ENCODE results near the gene CACNA2D1. TPM values are rescaled to one million over a fixed set of nuclear protein-coding genes. Genes with fewer than 3 reads are reported as not detected.

CACNA2D1 gene
- total and polyA plus RNA-seq, 9 of the 15 experiments (the other 6 are each of a cell fraction or from before 2014, with no cell fraction given) = 0.49 TPM; not detected in 8

DNA sequence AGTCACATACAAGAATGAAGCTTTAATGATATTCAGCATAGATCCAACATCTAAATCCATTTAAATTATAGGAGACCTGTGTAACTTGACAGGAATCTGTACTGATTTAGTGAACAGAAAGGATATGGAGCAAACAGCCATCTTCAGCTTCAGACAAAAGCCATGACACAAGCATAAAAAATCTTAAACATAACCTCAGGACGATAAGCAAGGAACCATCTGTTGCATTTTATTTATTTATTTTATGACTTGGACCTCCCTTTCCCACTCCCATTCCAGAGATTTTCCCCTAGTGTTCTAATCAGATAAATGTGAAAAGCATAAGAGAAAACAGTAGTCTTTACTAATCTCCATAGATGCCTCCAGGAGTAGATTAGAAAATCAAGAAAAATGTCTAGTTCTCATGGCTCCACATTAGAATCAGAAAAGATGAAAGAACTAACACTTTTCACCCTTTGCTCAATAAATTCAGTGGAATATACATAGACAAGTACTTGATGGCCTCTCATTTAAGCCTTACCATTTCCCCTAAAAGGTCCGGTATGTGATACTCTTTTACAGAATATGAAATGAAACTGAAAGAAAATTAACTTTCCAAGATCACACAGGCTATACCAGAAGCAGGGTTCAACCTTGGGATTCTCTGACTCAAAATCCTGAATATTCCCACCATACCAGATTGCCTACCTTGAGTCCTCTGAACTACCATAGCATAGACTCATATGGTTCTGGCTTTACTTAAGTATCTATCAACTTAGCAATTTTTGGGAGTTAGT, 15.2 kb downstream of the CACNA2D1 start:
- H3K4me3 ChIP-seq = no peak overlapping the region
- H3K4me2 ChIP-seq (ENCODE audit: insufficient read depth, low read length) = no peak overlapping the region
- H3K4me1 ChIP-seq (replicated peaks in 1 of 2; ENCODE audit: control insufficient read depth in 2 of 2, insufficient read depth in 2 of 2, low read length in 2 of 2) = no peaks in the 10 kb centered on the region
- FAIRE-seq (no peak), ATAC-seq (no peak), DNase-seq (ENCODE audit: extremely low read depth in 1 of 4, low spot score in 3 of 4) (no peak)
- ChIA-PET POLR2A (no interaction called here), CTCF (ENCODE audit: low intra/inter-chr PET ratio) (no interaction called here)
- H3K9me3 ChIP-seq (replicated peaks; ENCODE audit: control insufficient read depth, insufficient read depth, low read depth, low read length) = no peaks in the 10 kb centered on the region
- no peaks in the 10 kb centered on the region for H3K9me1 ChIP-seq (ENCODE audit: control insufficient read depth, insufficient read depth, low read length)
- no peak overlapping the region for H2AFZ ChIP-seq (ENCODE audit: low read depth, low read length)
- H3K27ac ChIP-seq (ENCODE audit: extremely low read depth, low read depth, low read length) = no peak overlapping the region
- no peaks in the 10 kb centered on the region for H3K27me3 ChIP-seq (ENCODE audit: control insufficient read depth in 2 of 2, insufficient read depth in 2 of 2, low read length in 2 of 2)
- no peak for TF ChIP-seq IRF2 (CRISPR knock-in tag; IDR thresholded peaks at IDR 0.05)
- no peak for TF ChIP-seq ZNF644 (tag; IDR thresholded peaks at IDR 0.05; ENCODE audit: low read depth)
- TF ChIP-seq, protein P1, sequence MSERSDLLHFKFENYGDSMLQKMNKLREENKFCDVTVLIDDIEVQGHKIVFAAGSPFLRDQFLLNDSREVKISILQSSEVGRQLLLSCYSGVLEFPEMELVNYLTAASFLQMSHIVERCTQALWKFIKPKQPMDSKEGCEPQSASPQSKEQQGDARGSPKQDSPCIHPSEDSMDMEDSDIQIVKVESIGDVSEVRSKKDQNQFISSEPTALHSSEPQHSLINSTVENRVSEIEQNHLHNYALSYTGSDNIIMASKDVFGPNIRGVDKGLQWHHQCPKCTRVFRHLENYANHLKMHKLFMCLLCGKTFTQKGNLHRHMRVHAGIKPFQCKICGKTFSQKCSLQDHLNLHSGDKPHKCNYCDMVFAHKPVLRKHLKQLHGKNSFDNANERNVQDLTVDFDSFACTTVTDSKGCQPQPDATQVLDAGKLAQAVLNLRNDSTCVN (CRISPR knock-in tag; IDR thresholded peaks at IDR 0.05) = no peak
- H4K20me1 ChIP-seq (replicated peaks; ENCODE audit: control insufficient read depth, insufficient read depth, low read length) = no peaks in the 10 kb centered on the region
- WGBS (ENCODE audit: insufficient coverage, low coverage, missing lambda C conversion rate) = 0% methylated on average over 2 of the region's 2 CpGs
- H3K79me2 ChIP-seq (ENCODE audit: control insufficient read depth, insufficient read depth, low read length) = no peaks in the 10 kb centered on the region
- intact Hi-C loops (cut with micrococcal nuclease) (no loop called here), in situ Hi-C loops (cut with MboI) (no loop called here)
- no peaks in the 10 kb centered on the region for H3K36me3 ChIP-seq (ENCODE audit: control insufficient read depth, insufficient read depth, low read length)
- H3K9ac ChIP-seq (ENCODE audit: insufficient read depth in 1 of 2, low read depth in 2 of 2, low read length in 2 of 2) = no peak overlapping the region
- no TSS peak for BruUV-seq (replicated peaks)

DNA sequence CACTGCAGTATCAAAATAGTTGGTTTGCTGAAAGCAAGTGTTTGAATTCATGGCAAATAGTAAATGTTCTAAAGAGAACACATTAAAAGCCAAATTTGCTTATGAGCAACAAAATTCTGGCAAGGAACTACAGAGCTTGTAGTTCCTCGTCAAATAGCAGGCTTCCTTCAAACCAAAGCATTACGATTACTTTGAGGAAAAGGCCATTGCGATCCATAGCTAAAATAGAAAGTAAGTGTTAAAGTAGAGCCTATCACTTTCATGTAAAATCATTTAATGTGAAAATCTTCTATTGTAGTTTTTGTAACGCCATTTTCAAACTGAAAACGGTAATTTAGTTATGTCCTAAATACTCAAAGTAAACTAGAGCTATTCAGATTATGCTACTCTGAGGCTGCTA, 20.1 kb downstream of the CACNA2D1 start:
- DNase-seq (ENCODE audit: extremely low read depth in 1 of 4, low spot score in 3 of 4) (no peak), ATAC-seq (no peak), FAIRE-seq (no peak)
- ChIA-PET POLR2A (interaction anchor here (0.9 kb wide), 1 partner anchor 10 kb away, joined by 4 read pairs; no protein-coding TSS in a partner anchor), CTCF (ENCODE audit: low intra/inter-chr PET ratio) (no interaction called here)
- no peak overlapping the region for H3K4me2 ChIP-seq (ENCODE audit: insufficient read depth, low read length)
- H3K4me1 ChIP-seq (replicated peaks in 1 of 2; ENCODE audit: control insufficient read depth in 2 of 2, insufficient read depth in 2 of 2, low read length in 2 of 2) = no peaks in the 10 kb centered on the region
- H3K36me3 ChIP-seq (ENCODE audit: control insufficient read depth, insufficient read depth, low read length) = no peaks in the 10 kb centered on the region
- H3K79me2 ChIP-seq (ENCODE audit: control insufficient read depth, insufficient read depth, low read length) = no peaks in the 10 kb centered on the region
- H3K27me3 ChIP-seq (ENCODE audit: control insufficient read depth in 2 of 2, insufficient read depth in 2 of 2, low read length in 2 of 2) = no peaks in the 10 kb centered on the region
- H3K9me1 ChIP-seq (ENCODE audit: control insufficient read depth, insufficient read depth, low read length) = no peaks in the 10 kb centered on the region
- H3K27ac ChIP-seq (ENCODE audit: extremely low read depth, low read depth, low read length) = no peak overlapping the region
- H4K20me1 ChIP-seq (replicated peaks; ENCODE audit: control insufficient read depth, insufficient read depth, low read length) = no peaks in the 10 kb centered on the region
- in situ Hi-C loops (cut with MboI) (no loop called here), intact Hi-C loops (cut with micrococcal nuclease) (no loop called here)
- H3K9ac ChIP-seq (ENCODE audit: insufficient read depth in 1 of 2, low read depth in 2 of 2, low read length in 2 of 2) = no peak overlapping the region
- H3K4me3 ChIP-seq = no peak overlapping the region
- H2AFZ ChIP-seq (ENCODE audit: low read depth, low read length) = no peak overlapping the region
- BruUV-seq (replicated peaks) = no TSS peak
- WGBS (ENCODE audit: insufficient coverage, low coverage, missing lambda C conversion rate) = 0% methylated on average over 5 of the region's 5 CpGs
- H3K9me3 ChIP-seq (replicated peaks; ENCODE audit: control insufficient read depth, insufficient read depth, low read depth, low read length) = no peaks in the 10 kb centered on the region
- TF ChIP-seq PHB (CRISPR knock-in tag; IDR thresholded peaks at IDR 0.05) = no peak
- no peak for TF ChIP-seq HMG20B (CRISPR knock-in tag; IDR thresholded peaks at IDR 0.05)
- TF ChIP-seq BRD4 (IDR thresholded peaks at IDR 0.05) = no peak
- TF ChIP-seq, protein P2, sequence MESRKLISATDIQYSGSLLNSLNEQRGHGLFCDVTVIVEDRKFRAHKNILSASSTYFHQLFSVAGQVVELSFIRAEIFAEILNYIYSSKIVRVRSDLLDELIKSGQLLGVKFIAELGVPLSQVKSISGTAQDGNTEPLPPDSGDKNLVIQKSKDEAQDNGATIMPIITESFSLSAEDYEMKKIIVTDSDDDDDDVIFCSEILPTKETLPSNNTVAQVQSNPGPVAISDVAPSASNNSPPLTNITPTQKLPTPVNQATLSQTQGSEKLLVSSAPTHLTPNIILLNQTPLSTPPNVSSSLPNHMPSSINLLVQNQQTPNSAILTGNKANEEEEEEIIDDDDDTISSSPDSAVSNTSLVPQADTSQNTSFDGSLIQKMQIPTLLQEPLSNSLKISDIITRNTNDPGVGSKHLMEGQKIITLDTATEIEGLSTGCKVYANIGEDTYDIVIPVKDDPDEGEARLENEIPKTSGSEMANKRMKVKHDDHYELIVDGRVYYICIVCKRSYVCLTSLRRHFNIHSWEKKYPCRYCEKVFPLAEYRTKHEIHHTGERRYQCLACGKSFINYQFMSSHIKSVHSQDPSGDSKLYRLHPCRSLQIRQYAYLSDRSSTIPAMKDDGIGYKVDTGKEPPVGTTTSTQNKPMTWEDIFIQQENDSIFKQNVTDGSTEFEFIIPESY (CRISPR knock-in tag; IDR thresholded peaks at IDR 0.05) = no peak
- TF ChIP-seq ZNF263 (CRISPR knock-in tag; IDR thresholded peaks at IDR 0.05; ENCODE audit: borderline replicate concordance) = no peak
- no peak for TF ChIP-seq SMARCC2 (IDR thresholded peaks at IDR 0.05; ENCODE audit: low read depth)
- TF ChIP-seq CBFA2T3 (IDR thresholded peaks at IDR 0.05) = no peak
- TF ChIP-seq MEF2A (IDR thresholded peaks at IDR 0.05; ENCODE audit: control insufficient read depth, low read depth, low read length) = no peak
- TF ChIP-seq ZNF444 (CRISPR knock-in tag; IDR thresholded peaks at IDR 0.05) = no peak

Measured in K562 (cell line).